HG03097 (cell line): ENCODE data around the gene DSPP.

ENCODE experiments used
- ATAC-seq: cut with Tn5 transposase; IDR thresholded peaks from one replicate; pipeline ENCODE4 v1.9.1; 2021; ENCODE audit not compliant: unreplicated experiment, low FRiP score

Gene DSPP

GRCh38 chr4:87624698-87625097, 16.4 kb downstream of the DSPP start:
- ATAC-seq: no peak

GRCh38 chr4:87631668-87632067, 23.3 kb downstream of the DSPP start:
- no peak for ATAC-seq

GRCh38 chr4:87632469-87632868, 24.1 kb downstream of the DSPP start:
- ATAC-seq: no peak

- ATAC-seq: no peak
Observed at GRCh38 chr4:87633243-87633642, 24.9 kb downstream of the DSPP start.

- ATAC-seq: no peak
Observed at GRCh38 chr4:87644286-87644685, 36.0 kb downstream of the DSPP start.

- ATAC-seq: no peak
Observed at GRCh38 chr4:87649980-87650379, 41.7 kb downstream of the DSPP start, which contains the start of gene DMP1. Gene DMP1 (plus strand): TSS chr4:87650280. CDS start chr4:87656493, 6,213 bp downstream.

- ATAC-seq: no peak
Observed at GRCh38 chr4:87650938-87651337, 42.6 kb downstream of the DSPP start.

- no peak for ATAC-seq
Observed at GRCh38 chr4:87651941-87652340, 43.6 kb downstream of the DSPP start.

- no peak for ATAC-seq
Observed at GRCh38 chr4:87654487-87655044, 46.2 kb downstream of the DSPP start.

GRCh38 chr4:87657525-87657924, 49.2 kb downstream of the DSPP start:
- no peak for ATAC-seq

GRCh38 chr4:87659247-87659931, 51.1 kb downstream of the DSPP start:
- ATAC-seq: no peak

- ATAC-seq: no peak
Observed at GRCh38 chr4:87662871-87663270, 54.5 kb downstream of the DSPP start.
